GM23338 (cell line): ENCODE results near the gene SLC25A30. TPM values are rescaled to one million over a fixed set of nuclear protein-coding genes. Genes with fewer than 3 reads are reported as not detected.

ENCODE experiments used
- ATAC-seq: fragments of 200-7000 bp; cut with Tn5 transposase; 3 replicates; pipeline ENCODE4 v1.9.1; 2020
- DNase-seq: peaks from one replicate; pipeline ENCODE4 v3.0.0-alpha.2; 2015; ENCODE audit warnings: low spot score
- H2AFZ ChIP-seq: fragments of 200-600 bp; sonication (generic); 2 replicates; pipeline ENCODE4 v1.8.0; 2016; ENCODE audit warnings: antibody characterized with exemption, mild to moderate bottlenecking, moderate library complexity
- H3F3A ChIP-seq: fragments of 200-600 bp; sonication (generic); replicated peaks from 2 replicates; pipeline ENCODE4 v1.8.0; 2017; ENCODE audit warnings: antibody characterized with exemption, mixed run types, low read depth
- H3K27ac ChIP-seq: fragments of 200-600 bp; sonication (generic); 2 replicates; pipeline ENCODE4 v1.6.1; 2016; ENCODE audit warnings: low read depth
- H3K27me3 ChIP-seq: fragments of 200-600 bp; sonication (generic); 2 replicates; pipeline ENCODE4 v1.8.0; 2016; ENCODE audit warnings: mild to moderate bottlenecking, mixed run types, moderate library complexity; ENCODE audit not compliant: insufficient read depth
- H3K36me3 ChIP-seq: fragments of 200-600 bp; sonication (generic); 2 replicates; pipeline ENCODE4 v1.8.0; 2016; ENCODE audit warnings: mild to moderate bottlenecking; ENCODE audit not compliant: insufficient read depth
- H3K4me1 ChIP-seq: fragments of 200-600 bp; sonication (generic); 2 replicates; pipeline ENCODE4 v1.8.0; 2016; ENCODE audit warnings: mild to moderate bottlenecking, moderate library complexity; ENCODE audit not compliant: insufficient read depth
- H3K4me2 ChIP-seq: fragments of 200-600 bp; sonication (generic); 2 replicates; pipeline ENCODE4 v1.7.1; 2017; ENCODE audit warnings: mixed run types
- H3K4me3 ChIP-seq: fragments of 200-600 bp; sonication (generic); 2 replicates; pipeline ENCODE4 v1.6.1; 2016; ENCODE audit warnings: mixed run types
- H3K79me2 ChIP-seq: fragments of 200-600 bp; sonication (generic); replicated peaks from 2 replicates; pipeline ENCODE4 v1.8.0; 2017; ENCODE audit warnings: mild to moderate bottlenecking; ENCODE audit not compliant: insufficient read depth
- H3K9me2 ChIP-seq: fragments of 200-600 bp; sonication (generic); 2 replicates; pipeline ENCODE4 v1.8.0; 2017; ENCODE audit not compliant: insufficient read depth
- H4K20me1 ChIP-seq: fragments of 200-600 bp; sonication (generic); replicated peaks from 2 replicates; pipeline ENCODE4 v1.8.0; 2017; ENCODE audit warnings: mild to moderate bottlenecking; ENCODE audit not compliant: insufficient read depth
- H3K27ac Mint-ChIP-seq: 2 replicates; pipeline ENCODE4 v1.8.0; 2020; ENCODE audit warnings: inconsistent platforms, mild to moderate bottlenecking, moderate library complexity, mixed read lengths
- H3K27me3 Mint-ChIP-seq: 3 replicates; pipeline ENCODE4 v1.8.0; 2022; ENCODE audit warnings: low read depth, mild to moderate bottlenecking, moderate library complexity, mixed read lengths, inconsistent platforms; ENCODE audit not compliant: insufficient read depth, poor library complexity
- H3K36me3 Mint-ChIP-seq: 3 replicates; pipeline ENCODE4 v1.8.0; 2021; ENCODE audit warnings: low read depth, mild to moderate bottlenecking, inconsistent platforms, moderate library complexity, mixed read lengths
- H3K4me1 Mint-ChIP-seq: 3 replicates; pipeline ENCODE4 v1.8.0; 2020; ENCODE audit warnings: mild to moderate bottlenecking, inconsistent platforms, mixed read lengths
- H3K4me3 Mint-ChIP-seq: 3 replicates; pipeline ENCODE4 v1.8.0; 2021; ENCODE audit warnings: moderate library complexity, mild to moderate bottlenecking, inconsistent platforms, mixed read lengths
- H3K9me3 Mint-ChIP-seq: 3 replicates; pipeline ENCODE4 v1.8.0; 2020; ENCODE audit warnings: moderate library complexity, mild to moderate bottlenecking, inconsistent platforms, mixed read lengths
- CREB1 ChIP-seq: fragments of 250-450 bp; sonication (Bioruptor Pico); IDR thresholded peaks from 2 replicates; pipeline ENCODE4 v1.5.0; 2020; ENCODE audit warnings: low read depth, mild to moderate bottlenecking, moderate library complexity
- CTCF ChIP-seq, 2 experiments: fragments of 200-600 bp in 1 of 2; sonication (generic) in 1 of 2; conservative IDR thresholded peaks; 2 replicates each; pipeline versions ENCODE4 v1.5.1 to v1.6.1; 2016 to 2017; ENCODE audit warnings: antibody characterized with exemption in 2 of 2, low read depth in 2 of 2, mild to moderate bottlenecking in 2 of 2, moderate library complexity in 1 of 2
- ETS1 ChIP-seq: IDR thresholded peaks from 2 replicates; pipeline ENCODE4 v1.6.1; 2016; ENCODE audit warnings: antibody characterized with exemption
- EZH2phosphoT487 ChIP-seq: fragments of 200-600 bp; sonication (generic); IDR thresholded peaks from one replicate; pipeline ENCODE4 v1.8.1; 2018; ENCODE audit warnings: antibody characterized with exemption; ENCODE audit not compliant: unreplicated experiment
- JUNB ChIP-seq: IDR thresholded peaks from one replicate; pipeline ENCODE4 v1.6.1; 2016; ENCODE audit warnings: antibody characterized with exemption; ENCODE audit not compliant: unreplicated experiment
- NANOG ChIP-seq: IDR thresholded peaks from 2 replicates; pipeline ENCODE4 v1.6.1; 2016; ENCODE audit warnings: antibody characterized with exemption, borderline replicate concordance
- POLR2AphosphoS5 ChIP-seq: IDR thresholded peaks from 2 replicates; pipeline ENCODE4 v1.6.1; 2016; ENCODE audit warnings: antibody characterized with exemption, low read depth
- STAT1 ChIP-seq: IDR thresholded peaks from one replicate; pipeline ENCODE4 v1.6.1; 2016; ENCODE audit warnings: antibody characterized with exemption; ENCODE audit not compliant: unreplicated experiment
- ZNF331 ChIP-seq: fragments of 250-450 bp; sonication (Bioruptor Pico); IDR thresholded peaks from 2 replicates; pipeline ENCODE4 v1.5.0; 2020; ENCODE audit warnings: low read depth, mild to moderate bottlenecking, moderate library complexity
- ZNF462 ChIP-seq: fragments of 250-450 bp; sonication (Bioruptor Pico); IDR thresholded peaks from 2 replicates; pipeline ENCODE4 v1.5.0; 2020; ENCODE audit warnings: mild to moderate bottlenecking, moderate library complexity
- polyA plus RNA-seq: library from polyadenylated mRNA; unstranded; fragments of >200 nt; fragmentation: Nextera tagmentation; extraction: Ambion mirVana; gene quantifications from 2 replicates; pipeline ENCODE4 v1.2.1, GENCODE V29; 2016
- total RNA-seq: library from RNA; depleted of rRNA; stranded (reverse); fragments of >200 nt; shearing (Covaris generic); gene quantifications from 2 replicates; pipeline ENCODE4 v1.2.3, GENCODE V29; 2014

SLC25A30 gene
- total and polyA plus RNA-seq, 2 experiments from 2014 or later: 2.0 to 7.5 TPM

GRCh38 chr13:45434556-45435371 lies 16.6 kb upstream of the SLC25A30 start:
- Histone ChIP-seq H4K20me1 (no peaks in the 10 kb centered on the region), H3K79me2 (no peaks in the 10 kb centered on the region), H3K36me3 (no peaks in the 10 kb centered on the region), H3K9me2 (peaks cover 3% of the 10 kb centered on the region; the same call in 1 of the 2 replicates), H3F3A (no peaks in the 10 kb centered on the region), H3K27ac (no peak overlapping the region), H3K27me3 (no peaks in the 10 kb centered on the region), H2AFZ (no peak overlapping the region), H3K4me3 (no peak overlapping the region), H3K4me1 (peaks cover 6% of the 10 kb centered on the region; the same call in 1 of the 2 replicates), H3K4me2 (no peak overlapping the region)
- DNase-seq: no peak
- no peak overlapping the region for H3K4me3 Mint-ChIP-seq
- no peak for ATAC-seq
- H3K4me1 Mint-ChIP-seq: peaks cover 5% of the 10 kb centered on the region; the same call in 1 of the 3 replicates
- H3K36me3 Mint-ChIP-seq: no peaks in the 10 kb centered on the region
- H3K9me3 Mint-ChIP-seq: no peaks in the 10 kb centered on the region
- peaks cover 8% of the 10 kb centered on the region for H3K27me3 Mint-ChIP-seq
- no peak overlapping the region for H3K27ac Mint-ChIP-seq
- TF ChIP-seq NANOG: no peak
- TF ChIP-seq POLR2AphosphoS5: no peak
- TF ChIP-seq CREB1 (CRISPR knock-in tag): no peak
- no peak for TF ChIP-seq ETS1
- TF ChIP-seq JUNB: no peak
- no peak for TF ChIP-seq ZNF462 (CRISPR knock-in tag)
- TF ChIP-seq EZH2phosphoT487: no peak
- no peak for TF ChIP-seq ZNF331 (CRISPR knock-in tag)
- no peak for TF ChIP-seq STAT1
- TF ChIP-seq CTCF (conservative IDR thresholded peaks at IDR 0.05; ENCODE audit: low read depth in 2 of 2): no peak
